Measurements from ENCODE around the gene C19orf44.
A peak's percentile ranks its signal among the peaks of the same experiment; 100 is the strongest.
"Not testable (repeated sequence)": the region's sequence is repeated elsewhere in the genome, so short reads cannot be mapped to it uniquely, and the experiment has no call there.

Gene C19orf44

GRCh38 chr19:16470541-16470910 lies 25.7 kb upstream of the C19orf44 start:
- DNase-seq, result no peak

- DNase-seq, result peak; percentile 33
Measured at GRCh38 chr19:16470911-16471811, 25.0 kb upstream of the C19orf44 start.

- not testable (repeated sequence) for DNase-seq
Measured at GRCh38 chr19:16472559-16472899, 23.7 kb upstream of the C19orf44 start.

- DNase-seq, result no peak
Measured at GRCh38 chr19:16472992-16473391, 23.2 kb upstream of the C19orf44 start.

- no peak for DNase-seq
Measured at GRCh38 chr19:16473875-16474392, 22.3 kb upstream of the C19orf44 start.

GRCh38 chr19:16476401-16476800 lies 19.8 kb upstream of the C19orf44 start:
- DNase-seq, result no peak

- no peak for DNase-seq
Measured at GRCh38 chr19:16477311-16477710, 18.9 kb upstream of the C19orf44 start.

GRCh38 chr19:16482745-16483144 lies 13.4 kb upstream of the C19orf44 start:
- DNase-seq, result no peak

- not testable (repeated sequence) for DNase-seq
Measured at GRCh38 chr19:16486476-16486875, 9.7 kb upstream of the C19orf44 start.

GRCh38 chr19:16496613-16496983 lies 404 bp downstream of the C19orf44 start:
- DNase-seq, result no peak

- DNase-seq, result no peak
Measured at GRCh38 chr19:16497042-16497441, 848 bp downstream of the C19orf44 start.

- DNase-seq, result no peak
Measured at GRCh38 chr19:16497837-16498236, 1.6 kb downstream of the C19orf44 start.

GRCh38 chr19:16504271-16504670 lies 8.1 kb downstream of the C19orf44 start:
- DNase-seq, result no peak

- not testable (repeated sequence) for DNase-seq
Measured at GRCh38 chr19:16506161-16506560, 10.0 kb downstream of the C19orf44 start.

- no peak for DNase-seq
Measured at GRCh38 chr19:16506961-16507360, 10.8 kb downstream of the C19orf44 start.

- DNase-seq, result no peak
Measured at GRCh38 chr19:16508546-16508945, 12.4 kb downstream of the C19orf44 start.

- DNase-seq, result no peak
Measured at GRCh38 chr19:16509141-16510061, 13.2 kb downstream of the C19orf44 start.

- DNase-seq, result not testable (repeated sequence)
Measured at GRCh38 chr19:16512611-16513010, 16.4 kb downstream of the C19orf44 start.

GRCh38 chr19:16514383-16515019 lies 18.3 kb downstream of the C19orf44 start:
- DNase-seq, result no peak

GRCh38 chr19:16516381-16516780 lies 20.2 kb downstream of the C19orf44 start:
- no peak for DNase-seq

- no peak for DNase-seq
Measured at GRCh38 chr19:16516923-16517610, 20.9 kb downstream of the C19orf44 start.

- DNase-seq, result no peak
Measured at GRCh38 chr19:16518061-16518460, 21.9 kb downstream of the C19orf44 start.

All from stimulated activated naive CD4-positive, alpha-beta T cell treated with Interleukin-2 at 50 U/mL for 16 hours (primary cell).